ENCODE results near the gene POLR3C.

- TF ChIP-seq CTCF (IDR thresholded peaks at IDR 0.05), result no peak
- TF ChIP-seq ZFX (IDR thresholded peaks at IDR 0.05; ENCODE audit: borderline replicate concordance), result no peak
Measured at GRCh38 chr1:145785547-145785946, 38.5 kb upstream of the POLR3C start.
